GM21576 (cell line): ENCODE results near the gene UBE2B.
"Not testable (repeated sequence)": the region's sequence is repeated elsewhere in the genome, so short reads cannot be mapped to it uniquely, and the experiment has no call there.

Source experiments
- ATAC-seq: cut with Tn5 transposase; IDR thresholded peaks from one replicate; pipeline ENCODE4 v1.9.1; 2021; ENCODE audit warnings: mild to moderate bottlenecking, moderate library complexity; ENCODE audit not compliant: unreplicated experiment

Gene UBE2B

GRCh38 chr5:134397196-134397595 is 25.8 kb downstream of the UBE2B start:
- ATAC-seq, result no peak

GRCh38 chr5:134398609-134399155 is 27.3 kb downstream of the UBE2B start:
- ATAC-seq, result no peak

GRCh38 chr5:134403951-134404350 is 32.6 kb downstream of the UBE2B start:
- ATAC-seq, result no peak

GRCh38 chr5:134406390-134406789 is 35.0 kb downstream of the UBE2B start:
- no peak for ATAC-seq

GRCh38 chr5:134409321-134409720 is 38.0 kb downstream of the UBE2B start:
- ATAC-seq, result no peak

- ATAC-seq, result no peak
These were observed 39.5 kb downstream of the UBE2B start for GRCh38 chr5:134410822-134411221.

GRCh38 chr5:134411228-134411545 is 39.8 kb downstream of the UBE2B start:
- ATAC-seq, result no peak

GRCh38 chr5:134411546-134412266 is 40.3 kb downstream of the UBE2B start, which contains the start of gene CDKN2AIPNL:
Gene CDKN2AIPNL, minus strand, starts transcription at chr5:134411881. Its CDS starts 27 bp downstream, at chr5:134411854.
- peak; percentile 93 for ATAC-seq

GRCh38 chr5:134413046-134413445 is 41.7 kb downstream of the UBE2B start:
- no peak for ATAC-seq

GRCh38 chr5:134417707-134418106 is 46.3 kb downstream of the UBE2B start:
- ATAC-seq, result no peak

- ATAC-seq, result no peak
These were observed 47.6 kb downstream of the UBE2B start for GRCh38 chr5:134418958-134419357.

- no peak for ATAC-seq
These were observed 49.0 kb downstream of the UBE2B start for GRCh38 chr5:134420343-134420742.

GRCh38 chr5:134421038-134421437 is 49.7 kb downstream of the UBE2B start:
- not testable (repeated sequence) for ATAC-seq

- ATAC-seq, result no peak
These were observed 51.5 kb downstream of the UBE2B start for GRCh38 chr5:134422791-134423365.

GRCh38 chr5:134423376-134423775 is 52.0 kb downstream of the UBE2B start:
- ATAC-seq, result no peak

- no peak for ATAC-seq
These were observed 55.0 kb downstream of the UBE2B start for GRCh38 chr5:134426361-134426760.

GRCh38 chr5:134427540-134428041 is 56.2 kb downstream of the UBE2B start:
- no peak for ATAC-seq

- ATAC-seq, result no peak
These were observed 58.7 kb downstream of the UBE2B start for GRCh38 chr5:134430001-134430569.

GRCh38 chr5:134432174-134432573 is 60.8 kb downstream of the UBE2B start:
- ATAC-seq, result no peak

- no peak for ATAC-seq
These were observed 61.4 kb downstream of the UBE2B start for GRCh38 chr5:134432677-134433359.

GRCh38 chr5:134435560-134435959 is 64.2 kb downstream of the UBE2B start:
- ATAC-seq, result no peak
